Measurements from ENCODE around the gene THY1.
"Not testable (repeated sequence)": the region's sequence is repeated elsewhere in the genome, so short reads cannot be mapped to it uniquely, and the experiment has no call there.

Gene THY1

DNA sequence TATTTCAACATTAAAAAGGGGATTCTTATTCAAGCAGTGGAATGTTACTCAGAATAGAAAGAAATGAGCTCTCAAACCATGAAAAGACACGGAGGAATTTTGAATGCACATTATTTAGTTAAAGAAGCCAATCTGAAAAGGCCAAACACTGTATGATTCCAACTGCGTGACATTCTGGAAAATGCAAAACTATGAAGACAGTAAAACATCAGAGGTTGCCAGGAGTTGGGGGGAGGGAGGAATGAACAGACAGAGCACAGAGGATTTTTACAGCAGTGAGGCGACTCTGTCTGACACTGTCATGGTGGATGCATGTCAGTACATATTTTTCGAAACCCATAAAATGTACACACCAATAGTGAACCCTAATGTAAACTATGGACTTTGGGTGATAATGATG, 22.9 kb upstream of the THY1 start:
- no peak for DNase-seq (ENCODE audit: low read depth)

DNA sequence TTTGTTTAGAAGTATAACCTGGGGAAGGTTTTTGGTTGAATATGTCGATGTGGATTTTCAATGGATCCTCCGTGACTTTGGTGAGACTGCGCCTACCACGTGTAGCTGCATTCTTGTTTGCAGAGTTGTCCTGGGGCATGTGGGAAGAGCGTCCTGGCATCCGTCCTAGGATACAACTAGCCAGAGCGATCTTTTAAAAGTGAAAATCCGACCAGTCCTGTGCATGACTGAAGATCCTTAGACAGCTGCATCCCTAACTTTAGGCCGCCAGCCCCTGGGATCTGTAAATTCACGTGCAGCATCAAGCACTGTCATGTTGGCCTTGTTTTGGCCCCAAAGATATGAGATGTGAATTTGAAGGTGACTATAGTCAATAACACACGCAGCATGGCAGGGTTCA, 22.4 kb upstream of the THY1 start:
- no peak for DNase-seq (ENCODE audit: low read depth)

DNA sequence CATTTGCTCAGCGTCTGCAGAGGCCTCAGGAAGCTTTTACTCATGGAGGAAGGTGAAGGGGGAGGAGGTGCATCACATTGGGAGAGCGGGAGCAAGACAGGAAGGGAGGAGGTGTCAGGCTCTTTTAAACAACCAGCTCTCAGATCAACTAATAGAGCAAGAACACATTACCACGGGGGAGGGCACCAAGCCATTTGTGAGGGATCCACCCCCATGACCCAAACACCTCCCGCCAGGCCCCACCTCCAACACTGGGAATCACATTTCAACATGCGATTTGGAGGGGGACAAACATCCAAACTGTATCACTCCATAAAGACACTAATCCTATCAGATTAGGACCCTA, 18.9 kb upstream of the THY1 start:
- DNase-seq (ENCODE audit: low read depth), result no peak

DNA sequence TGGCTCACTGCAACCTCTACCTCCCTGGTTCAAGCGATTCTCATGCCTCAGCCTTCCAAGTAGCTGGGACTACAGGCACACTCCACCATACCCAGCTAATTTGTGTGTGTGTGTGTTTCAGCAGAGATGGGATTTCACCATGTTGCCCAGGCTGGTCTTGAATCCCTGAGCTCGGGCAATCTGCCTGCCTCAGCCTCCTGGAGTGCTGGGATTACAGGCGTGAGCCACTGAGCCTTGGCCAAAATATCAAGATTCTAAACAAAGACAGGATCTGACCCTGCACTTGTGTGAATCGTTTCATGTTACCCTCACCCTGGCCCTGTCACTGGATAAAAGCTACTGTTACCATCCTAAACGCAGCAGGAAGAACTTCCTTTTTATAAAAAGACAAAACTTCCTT, 15.6 kb upstream of the THY1 start:
- DNase-seq (ENCODE audit: low read depth), result no peak

DNA sequence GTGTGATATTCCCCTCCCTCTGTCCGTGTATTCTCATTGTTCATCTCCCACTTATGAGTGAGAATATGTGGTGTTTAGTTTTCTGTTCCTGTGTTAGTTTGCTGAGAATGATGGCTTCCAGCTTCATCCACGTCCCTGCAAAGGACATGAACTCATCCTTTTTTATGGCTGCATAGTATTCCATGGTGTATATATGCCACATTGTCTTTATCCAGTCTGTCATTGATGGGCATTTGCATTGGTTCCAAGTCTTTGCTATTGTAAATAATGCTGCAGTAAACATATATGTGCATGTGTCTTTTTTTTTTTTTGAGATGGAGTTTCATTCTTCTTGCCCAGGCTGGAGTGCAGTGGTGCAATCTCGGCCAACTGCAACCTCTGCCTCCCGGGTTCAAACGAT, 14.5 kb upstream of the THY1 start:
- DNase-seq (ENCODE audit: low read depth), result not testable (repeated sequence)

DNA sequence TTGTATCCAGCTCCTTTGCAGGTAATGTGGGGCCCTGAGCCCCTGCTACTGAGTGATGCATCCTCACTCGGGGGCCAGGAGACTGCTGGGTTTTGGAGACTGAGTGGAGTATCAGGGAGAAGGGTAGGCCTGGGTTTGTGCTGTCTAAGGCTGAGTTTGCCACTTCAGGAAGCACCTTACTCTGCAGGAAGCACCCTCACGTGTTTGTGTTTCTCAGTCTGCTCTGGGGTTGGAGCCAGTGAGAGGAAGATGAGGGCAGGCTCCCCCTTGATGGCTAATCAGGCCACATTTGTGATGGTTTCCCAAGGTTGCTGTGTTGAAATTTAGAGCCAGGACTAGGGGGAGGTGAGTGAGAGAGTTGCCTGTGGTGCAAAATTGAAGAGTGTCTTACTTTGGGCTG, 13.7 kb upstream of the THY1 start:
- DNase-seq (ENCODE audit: low read depth), result no peak

DNA sequence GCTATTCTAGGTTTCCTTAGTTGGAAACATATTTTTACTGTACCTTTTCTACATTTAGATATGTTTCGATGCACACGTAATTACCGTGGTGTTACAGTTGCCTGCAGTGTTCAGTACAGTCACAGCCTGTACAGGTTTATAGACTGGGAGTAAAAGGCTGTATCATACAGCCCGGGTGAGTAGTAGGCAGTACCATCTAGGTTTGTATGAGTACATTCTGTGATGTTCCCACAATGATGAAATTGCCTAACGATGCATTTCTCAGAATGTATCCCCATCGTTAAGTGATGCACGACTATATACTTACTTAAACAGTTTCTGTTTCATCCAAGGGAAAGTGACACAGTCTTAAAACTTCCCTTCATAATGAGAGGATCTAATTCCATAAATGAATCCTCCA, 13.1 kb upstream of the THY1 start:
- no peak for DNase-seq (ENCODE audit: low read depth)

DNA sequence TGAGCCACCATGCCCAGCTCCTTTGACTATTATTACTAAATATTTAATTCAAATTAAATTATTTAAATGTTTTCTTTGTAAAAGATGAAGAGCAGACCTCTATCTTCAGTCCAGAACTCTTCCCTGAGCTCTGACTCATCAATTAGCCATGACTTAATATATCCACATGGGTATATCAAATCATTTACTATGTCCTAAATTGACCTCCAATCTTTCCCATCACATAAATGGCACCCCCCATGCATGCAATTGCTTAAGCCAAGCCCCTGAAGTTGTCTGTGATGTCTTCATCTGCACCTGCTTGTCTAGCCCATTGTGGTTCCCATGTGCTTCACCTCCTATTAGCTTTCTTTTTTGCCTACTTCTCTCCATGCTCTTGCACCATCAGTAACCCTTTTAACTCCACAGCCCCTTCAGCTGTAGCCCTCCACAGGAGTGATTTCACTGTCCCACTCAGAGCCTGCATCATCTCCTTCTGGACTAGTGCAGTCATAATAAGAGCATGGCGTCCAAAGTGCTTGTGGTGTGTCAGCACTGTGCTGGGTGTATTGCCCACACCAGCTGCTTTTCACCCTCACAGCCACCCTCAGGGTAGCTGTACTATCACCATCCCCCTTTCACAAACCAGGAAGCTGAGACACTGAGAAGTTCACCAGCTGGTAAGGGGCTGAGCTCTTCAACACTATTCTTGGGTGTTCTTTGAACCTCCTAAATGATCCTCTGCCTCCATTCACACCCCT, 11.8 kb upstream of the THY1 start:
- DNase-seq (ENCODE audit: low read depth), result no peak

DNA sequence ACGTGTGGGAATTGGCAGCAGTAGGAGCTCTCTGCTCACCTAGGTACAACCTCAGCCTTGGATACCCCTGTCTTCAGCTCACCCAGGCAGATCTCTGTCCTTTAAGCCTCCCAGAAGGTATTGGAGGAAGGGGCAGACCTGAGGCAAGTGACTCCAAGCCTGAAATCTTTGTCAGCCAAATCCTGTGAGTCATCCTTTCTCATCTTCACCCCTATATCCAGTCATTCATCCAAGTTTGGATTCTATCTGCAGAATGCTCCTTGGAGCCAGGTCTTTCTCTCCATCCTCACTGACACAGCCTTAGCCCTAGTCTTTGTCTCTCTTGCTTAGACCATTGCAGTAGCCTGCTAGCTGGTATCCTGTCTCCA, 10.4 kb upstream of the THY1 start:
- DNase-seq (ENCODE audit: low read depth), result peak; percentile 46

DNA sequence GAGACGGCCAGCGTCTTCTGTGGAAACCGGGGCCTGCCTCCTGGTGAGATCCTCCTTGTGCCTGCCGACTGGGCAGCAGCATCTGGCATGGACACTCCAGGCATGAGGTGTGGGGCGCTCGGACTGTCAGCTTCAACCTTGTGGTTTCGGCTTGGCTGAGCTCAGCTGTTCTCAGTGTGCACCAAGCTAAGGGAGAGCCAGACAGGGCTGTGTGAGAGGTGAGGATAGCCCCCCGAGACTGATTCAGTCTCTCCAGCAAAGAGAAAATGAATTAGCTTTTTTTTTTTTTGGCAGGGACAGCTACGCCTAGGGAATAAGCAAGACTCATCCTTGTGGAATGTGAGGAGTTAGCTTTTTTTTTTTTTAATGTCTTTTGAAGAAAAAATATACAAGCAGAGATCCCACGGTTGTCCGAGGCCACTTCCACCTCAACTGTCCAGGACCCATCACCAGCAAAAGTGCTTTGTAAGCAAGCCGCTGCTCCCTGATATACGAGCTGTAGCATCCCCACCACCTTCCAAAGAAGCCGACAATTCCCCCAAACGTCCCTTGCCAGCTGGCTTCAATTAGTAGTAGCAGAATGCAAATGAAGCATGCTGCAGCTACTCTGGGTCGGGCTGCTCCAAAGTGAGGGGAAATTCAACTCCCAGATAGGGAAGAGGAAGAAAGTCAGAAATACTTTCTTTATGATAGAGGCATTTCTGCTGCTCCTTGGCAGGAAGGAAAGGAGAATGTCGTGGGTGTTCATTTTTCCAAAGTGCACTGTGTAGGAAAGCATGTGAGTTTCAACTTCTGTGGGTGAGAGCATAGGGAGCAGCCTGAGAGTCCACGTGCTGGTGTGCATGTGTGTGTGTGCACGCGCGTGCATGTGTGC, 9.7 kb upstream of the THY1 start:
- peak; percentile 87 for DNase-seq (ENCODE audit: low read depth)

DNA sequence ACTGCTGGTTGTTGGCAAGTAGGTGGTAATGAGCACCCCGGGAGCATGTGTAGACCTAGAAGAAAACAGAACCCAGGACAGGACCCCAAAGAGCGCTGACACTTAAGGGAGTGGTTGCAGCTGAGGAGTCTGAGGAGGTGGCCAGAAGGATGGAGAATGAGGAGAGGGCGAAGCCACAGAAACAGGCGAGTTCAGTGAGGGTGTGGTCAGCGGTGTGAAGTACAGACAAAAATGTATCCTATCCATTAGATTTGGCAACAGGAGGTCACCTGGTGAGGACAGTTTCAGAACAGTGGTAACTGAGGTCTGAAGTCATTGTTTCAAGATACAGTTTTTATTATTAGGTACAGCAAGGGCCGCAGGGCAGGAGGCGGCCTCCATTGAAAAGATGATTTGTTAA, 8.6 kb upstream of the THY1 start:
- no peak for DNase-seq (ENCODE audit: low read depth)

DNA sequence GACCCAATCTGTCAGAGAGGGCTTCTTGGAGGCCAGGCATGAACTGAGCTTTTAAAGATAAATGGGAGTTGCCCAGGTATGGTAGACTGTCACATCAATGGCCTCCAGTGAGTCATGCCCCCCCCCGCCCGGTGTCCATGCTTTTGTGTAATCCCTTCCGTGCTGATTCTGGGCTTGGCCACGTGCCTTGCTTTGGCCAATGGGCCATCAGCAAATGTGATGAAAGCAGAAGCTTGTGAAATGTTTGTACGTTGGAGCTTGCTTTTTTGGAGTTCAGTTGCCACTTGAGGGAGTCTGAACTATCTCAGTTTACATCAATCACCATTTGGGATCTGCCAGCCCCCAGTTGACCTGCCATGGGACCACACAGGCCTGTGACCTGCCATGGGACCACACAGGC, 4.3 kb upstream of the THY1 start:
- DNase-seq (ENCODE audit: low read depth), result no peak

DNA sequence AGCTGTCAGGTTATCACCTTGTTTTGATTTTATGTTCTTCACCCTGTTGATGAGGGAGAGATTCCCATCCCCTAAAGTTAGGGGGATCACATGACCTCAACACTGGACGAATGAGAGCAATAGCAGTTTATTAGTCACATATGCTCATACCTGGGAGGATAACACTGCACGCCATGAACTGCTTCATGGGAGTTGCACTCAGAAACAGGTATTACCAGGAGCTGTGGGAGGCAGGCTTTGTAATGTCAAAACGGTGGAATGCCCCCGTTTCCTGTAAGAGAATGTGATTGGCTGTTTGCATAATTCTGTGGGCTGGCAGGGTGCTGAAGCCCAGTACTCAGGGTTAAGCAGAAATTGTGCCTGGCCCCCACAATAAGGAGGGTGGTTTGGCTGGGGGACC, 3.2 kb upstream of the THY1 start:
- no peak for DNase-seq (ENCODE audit: low read depth)

DNA sequence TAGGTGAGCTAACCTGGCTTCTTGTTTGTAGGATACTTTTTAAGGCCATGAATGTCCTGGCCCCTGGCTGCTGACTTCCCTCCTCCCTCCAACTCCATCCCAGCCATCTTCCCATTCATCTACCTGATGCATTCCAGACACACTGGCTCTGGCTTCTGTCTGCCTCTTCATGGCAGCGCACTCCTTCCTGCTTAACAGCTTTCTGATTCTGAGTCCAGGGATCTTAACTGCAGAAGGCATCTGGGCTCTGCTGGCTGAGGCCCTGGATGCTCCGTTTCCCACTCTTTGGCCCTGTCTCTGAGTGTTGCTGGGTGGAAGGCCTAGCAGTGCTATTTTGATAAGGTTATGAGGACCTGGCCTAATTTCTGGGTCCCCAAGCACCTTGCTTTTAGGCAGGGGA, 1.8 kb upstream of the THY1 start:
- DNase-seq (ENCODE audit: low read depth), result no peak

DNA sequence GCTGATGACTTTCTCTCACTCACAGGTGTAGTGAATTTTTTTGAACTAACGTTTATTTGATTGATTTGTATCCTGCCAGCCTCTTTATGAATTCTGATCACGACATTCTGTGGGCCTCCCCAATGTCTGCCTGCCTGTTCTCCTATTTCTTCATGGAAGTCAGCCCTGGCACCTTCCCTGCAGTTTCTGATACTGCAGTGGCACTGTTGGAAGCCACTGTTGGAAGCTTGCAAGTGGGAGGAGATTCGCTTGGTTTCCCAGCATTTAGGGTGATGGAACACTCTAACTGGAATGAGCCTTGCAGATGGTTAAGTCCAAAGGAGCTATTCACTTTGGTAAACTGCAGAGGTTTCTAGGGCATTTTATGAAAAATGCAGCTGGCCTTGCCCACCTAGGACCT, 1.3 kb upstream of the THY1 start:
- no peak for DNase-seq (ENCODE audit: low read depth)

DNA sequence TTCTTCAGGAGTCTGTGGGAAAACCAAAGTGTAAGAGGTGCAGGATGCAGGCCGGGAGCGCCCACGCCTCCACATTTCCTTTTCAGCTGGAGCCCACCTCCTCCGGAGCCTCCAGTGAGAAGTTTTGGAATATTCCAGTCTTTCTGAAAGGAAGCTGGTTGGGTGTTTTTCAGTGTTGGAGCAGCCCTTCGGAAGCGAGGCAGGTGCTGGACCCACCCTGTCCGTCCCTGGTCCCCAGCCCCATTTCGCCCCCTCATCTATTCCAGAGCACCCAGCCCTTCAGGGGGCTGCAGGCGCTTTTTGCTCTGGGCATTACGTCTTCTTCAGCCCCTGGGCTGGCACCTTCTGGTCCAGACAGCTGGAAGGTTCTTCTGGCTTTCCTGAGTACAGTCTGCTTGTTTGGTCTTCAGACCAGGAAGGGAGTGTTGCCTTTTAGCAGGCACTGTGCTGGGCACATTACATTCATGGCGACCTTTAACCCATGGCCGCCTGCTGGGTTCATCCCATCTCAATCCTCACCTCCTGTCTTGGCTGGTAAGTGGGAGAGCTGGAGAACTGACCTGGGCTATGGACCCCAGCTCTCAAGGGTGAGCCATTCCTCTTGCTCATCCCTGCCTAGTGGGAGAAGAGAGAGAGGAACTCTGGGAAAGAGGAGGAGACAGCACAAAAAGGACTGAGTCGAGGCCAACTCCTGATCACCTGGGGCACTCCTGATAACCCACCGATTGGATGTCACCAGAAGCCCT, 710 bp upstream of the THY1 start:
- DNase-seq (ENCODE audit: low read depth), result no peak

DNA sequence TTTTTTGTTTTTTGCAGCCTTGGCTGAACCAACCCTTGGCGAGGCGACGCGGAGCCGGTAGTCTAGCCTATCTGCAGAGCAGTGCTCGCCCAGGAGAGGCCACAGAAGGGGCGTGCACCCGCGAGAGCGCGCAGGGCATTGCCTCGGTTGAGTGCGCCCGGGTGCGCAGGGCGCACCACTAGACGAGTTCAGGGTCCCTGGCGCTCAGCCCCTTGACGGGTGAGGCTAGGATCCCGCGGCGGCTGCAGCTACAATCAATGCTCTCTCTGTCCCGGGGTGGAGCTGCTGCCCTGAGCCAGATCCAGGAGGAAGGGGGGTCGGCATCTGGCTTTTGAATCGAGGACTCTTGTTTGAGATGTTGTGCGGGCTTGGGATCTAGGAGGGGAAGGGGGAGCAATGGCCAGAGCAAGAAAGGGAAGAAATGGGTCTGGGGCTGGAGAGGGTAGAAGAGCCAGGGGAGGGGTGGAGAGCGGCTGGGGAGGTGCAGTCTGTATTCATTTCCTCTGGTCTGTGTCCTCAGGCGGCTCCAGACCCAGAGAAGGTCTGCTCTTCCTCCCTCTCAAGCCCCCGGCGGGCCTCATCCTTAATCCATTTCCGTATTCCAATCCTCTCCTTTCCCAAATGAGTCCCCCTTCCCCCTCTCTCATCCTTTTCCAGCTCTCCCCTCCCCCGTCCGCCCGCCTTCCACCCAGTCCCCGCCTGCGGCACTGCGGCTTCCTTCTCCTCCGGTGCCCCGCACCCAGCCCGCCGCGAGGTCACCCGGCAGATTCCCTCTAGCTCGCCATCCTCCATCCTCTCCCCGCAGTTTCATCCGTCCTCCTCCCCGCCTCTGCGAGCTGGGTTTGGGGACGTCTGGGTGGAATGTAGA, 797 bp downstream of the THY1 start:
- DNase-seq (ENCODE audit: low read depth), result no peak

DNA sequence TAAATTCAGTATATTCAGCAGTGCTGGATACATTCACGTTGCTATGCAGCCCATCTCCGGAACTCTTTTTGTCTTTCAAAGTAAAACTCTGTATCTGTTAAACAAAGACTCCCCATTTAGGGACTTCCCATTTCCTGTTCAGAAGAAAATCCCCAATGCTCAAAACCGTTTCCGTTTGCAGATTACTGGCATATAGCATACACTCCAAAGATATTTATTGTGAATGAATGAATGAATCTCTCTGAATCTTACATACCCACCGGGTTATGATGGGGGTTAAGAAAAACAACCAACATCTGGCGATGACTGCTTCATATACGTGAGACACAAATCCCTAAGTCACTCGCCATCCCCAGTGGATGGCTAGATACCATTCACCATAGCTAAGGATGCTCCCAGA, 1.6 kb downstream of the THY1 start:
- no peak for DNase-seq (ENCODE audit: low read depth)

DNA sequence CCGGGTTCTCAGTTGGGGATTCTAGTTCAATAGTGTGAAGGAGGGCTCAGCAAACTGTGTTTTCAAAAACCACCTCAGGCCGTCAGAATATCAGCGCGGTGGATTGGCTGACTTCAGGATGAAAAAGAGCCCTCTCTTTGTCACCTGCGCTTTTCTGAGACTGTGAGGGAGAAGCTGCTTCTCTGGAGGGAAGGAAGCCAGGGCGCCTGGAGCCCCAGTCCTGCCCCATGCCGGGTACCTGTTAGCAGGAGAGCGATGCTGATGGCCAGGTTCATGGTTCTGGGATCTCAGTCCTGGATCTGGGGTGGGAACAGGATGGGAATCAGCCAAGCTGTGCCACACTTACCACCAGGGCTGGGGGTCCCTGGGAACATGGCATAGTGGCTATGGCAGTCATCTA, 2.3 kb downstream of the THY1 start:
- DNase-seq (ENCODE audit: low read depth), result no peak

DNA sequence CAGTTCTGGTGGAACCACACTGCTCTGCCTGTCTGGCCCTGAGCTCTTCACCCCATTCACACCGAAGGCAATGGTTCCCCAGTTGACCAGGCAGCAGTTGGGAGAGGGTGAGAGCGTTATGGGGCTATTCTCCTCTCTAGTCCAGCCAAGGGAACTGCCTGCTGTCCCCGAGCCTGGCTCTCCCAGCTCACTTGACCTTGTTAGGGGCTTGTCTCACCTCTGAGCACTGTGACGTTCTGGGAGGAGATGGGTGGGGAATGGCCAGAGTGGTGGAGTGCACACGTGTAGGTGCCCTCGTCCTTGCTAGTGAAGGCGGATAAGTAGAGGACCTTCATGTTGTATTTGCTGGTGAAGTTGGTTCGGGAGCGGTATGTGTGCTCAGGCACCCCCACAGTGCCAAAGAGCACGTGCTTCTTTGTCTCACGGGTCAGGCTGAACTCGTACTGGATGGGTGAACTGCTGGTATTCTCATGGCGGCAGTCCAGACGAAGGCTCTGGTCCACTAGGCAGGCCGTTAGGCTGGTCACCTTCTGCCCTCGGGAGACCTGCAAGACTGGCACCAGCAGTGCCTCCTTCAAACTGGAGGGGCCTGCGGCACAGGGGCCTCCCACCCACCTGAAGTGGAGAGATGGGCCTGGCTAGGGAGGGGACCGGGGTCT, 3.0 kb downstream of the THY1 start:
- DNase-seq (ENCODE audit: low read depth), result no peak

DNA sequence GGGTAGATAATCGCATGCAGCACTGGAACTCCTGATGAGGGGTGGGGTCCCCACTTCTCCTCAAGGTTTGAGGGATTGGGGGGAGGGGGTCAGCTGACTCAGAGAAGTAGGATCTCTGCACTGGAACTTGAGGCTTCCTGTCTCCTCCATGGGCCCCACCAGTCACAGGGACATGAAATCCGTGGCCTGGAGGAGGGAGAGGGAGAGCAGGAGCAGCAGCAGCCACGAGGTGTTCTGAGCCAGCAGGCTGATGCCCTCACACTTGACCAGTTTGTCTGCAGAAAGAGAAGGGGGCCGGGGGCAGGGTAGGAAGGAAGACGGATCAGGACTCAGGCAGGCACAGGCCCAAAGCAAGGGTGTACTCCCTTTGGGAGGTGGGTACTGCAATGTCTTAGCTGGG, 3.7 kb downstream of the THY1 start:
- no peak for DNase-seq (ENCODE audit: low read depth)

DNA sequence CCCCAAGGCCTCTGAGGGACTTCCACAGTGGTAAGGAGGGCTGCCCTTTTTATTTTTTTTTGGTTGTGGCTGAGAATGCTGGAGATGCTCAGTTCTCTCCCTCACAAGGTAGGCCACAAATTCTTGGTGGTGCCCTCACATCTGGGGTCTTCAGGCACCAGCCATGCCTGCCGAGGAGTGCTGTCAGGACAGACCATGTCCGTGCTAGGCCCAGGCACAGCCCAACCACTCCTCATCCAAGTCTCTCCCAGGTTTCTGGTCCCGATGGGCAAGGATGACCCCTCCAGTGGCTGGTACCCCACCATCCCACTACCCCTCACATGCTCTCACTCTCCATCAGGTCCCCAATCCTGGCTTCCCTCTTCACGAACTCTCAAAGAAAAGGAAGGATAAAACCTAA, 4.2 kb downstream of the THY1 start:
- no peak for DNase-seq (ENCODE audit: low read depth)

Measured in stromal cell of bone marrow (primary cell).